Sigmoid colon (tissue), 7 donors: ENCODE data around the gene AHNAK. TPM values are rescaled to one million over a fixed set of nuclear protein-coding genes. Genes with fewer than 3 reads are reported as not detected.
A peak's percentile ranks its signal among the peaks of the same experiment; 100 is the strongest.

Source experiments
- DNase-seq: peaks from one replicate; pipeline ENCODE4 v3.0.0-alpha.2; 2019
- H3K27ac ChIP-seq, 4 donors: fragments of 200-600 bp; sonication (generic); one replicate each; pipeline ENCODE4 v1.5.1; 2016 to 2019; ENCODE audit warnings: mild to moderate bottlenecking in 1 of 4
- H3K27me3 ChIP-seq, 3 donors: fragments of 200-600 bp; sonication (generic); one replicate each; pipeline ENCODE4 v1.5.1; 2019; ENCODE audit warnings: mild to moderate bottlenecking in 1 of 3
- H3K36me3 ChIP-seq, 4 donors: fragments of 200-600 bp; sonication (generic); one replicate each; pipeline ENCODE4 v1.5.1; 2016 to 2019
- H3K4me1 ChIP-seq, 4 donors: fragments of 200-600 bp; sonication (generic); one replicate each; pipeline ENCODE4 v1.5.1; 2017 to 2019
- H3K4me3 ChIP-seq, 4 donors: fragments of 200-600 bp; sonication (generic); one replicate each; pipeline ENCODE4 v1.5.1; 2017 to 2019; ENCODE audit warnings: mild to moderate bottlenecking in 2 of 4, moderate library complexity in 1 of 4
- H3K9me3 ChIP-seq, 4 donors: fragments of 200-600 bp in 3 of 4; sonication (generic) in 3 of 4; one replicate each; pipeline versions ENCODE4 v1.5.1 to v1.6.1; 2013 to 2019
- CTCF ChIP-seq, 4 experiments: fragments of 450-650 bp in 3 of 4; fragments of 200-600 bp in 1 of 4; IDR thresholded peaks; one replicate each; pipeline ENCODE4 v1.5.1; 2016 to 2019; ENCODE audit warnings: antibody characterized with exemption in 4 of 4, mild to moderate bottlenecking in 3 of 4, moderate library complexity in 2 of 4
- EP300 ChIP-seq, 4 donors: sonication (generic); formaldehyde crosslinking; IDR thresholded peaks; one replicate each; pipeline ENCODE4 v1.6.1; 2017; ENCODE audit warnings: antibody characterized with exemption in 4 of 4
- POLR2A ChIP-seq, 2 donors: fragments of 450-650 bp; IDR thresholded peaks; one replicate each; pipeline ENCODE4 v1.6.1; 2016; ENCODE audit warnings: antibody characterized with exemption in 2 of 2, mild to moderate bottlenecking in 2 of 2, moderate library complexity in 2 of 2
- POLR2AphosphoS5 ChIP-seq, 4 donors: sonication (generic); formaldehyde crosslinking; IDR thresholded peaks; one replicate each; pipeline ENCODE4 v1.6.1; 2017; ENCODE audit warnings: antibody characterized with exemption in 4 of 4
- WGBS, 2 donors: extraction: QIAGEN DNeasy Blood & Tissue Kit; methylation state at CpG; one replicate each; pipeline ENCODE4 v1.1.7; 2013; 5-methylcytosine and 5-hydroxymethylcytosine counted together
- intact Hi-C: fragments of 100-400 bp; cut with DNase I; formaldehyde crosslinking; loops from one replicate; pipeline ENCODE4 v1.15.1; 2023
- polyA plus RNA-seq, 3 donors: library from polyadenylated mRNA; stranded (reverse); fragments of 200-250 nt; gene quantifications; one replicate each; pipeline ENCODE4 v1.2.3, GENCODE V29; 2013
- total RNA-seq, 4 donors: library from RNA; depleted of rRNA; stranded (reverse); fragments of >200 nt; gene quantifications; one replicate each; pipeline ENCODE4 v1.1.0, GENCODE V29; 2016
- donor health status: healthy with polysubstance abuse.
- donor health status: Bipolar disorder and iron deficiency.
- donor health status: healthy.

AHNAK gene
- total and polyA plus RNA-seq, 7 donors = 82.3 to 1,294 (median 751) TPM

- H3K27ac ChIP-seq = peak overlapping the region; percentile 77 to 85 (median 81)
Observed at GRCh38 chr11:62432695-62433094, 113.9 kb downstream of the AHNAK start.

GRCh38 chr11:62431171-62431901 is 115.3 kb downstream of the AHNAK start:
- Histone ChIP-seq H3K27ac (peak overlapping the region; percentile 77 to 85 (median 81)), H3K36me3 (no peaks in the 10 kb centered on the region), H3K27me3 (no peaks in the 10 kb centered on the region), H3K4me1 (peaks cover 0 to 100% (median 94%) of the 10 kb centered on the region in 4 donors), H3K4me3 (no peak overlapping the region), H3K9me3 (no peaks in the 10 kb centered on the region)
- intact Hi-C loops = loop anchor here (5.0 kb wide), 1 partner anchor 41 kb away; no protein-coding TSS in a partner anchor
- DNase-seq = no peak
- TF ChIP-seq POLR2A (IDR thresholded peaks at IDR 0.05) = no peak
- peak in 1 of 4 donors; percentile 18 for TF ChIP-seq POLR2AphosphoS5 (IDR thresholded peaks at IDR 0.05)
- WGBS, 2 donors = 73% methylated on average over 11 of the region's 11 CpGs

More at GRCh38 chr11:62432695-62433094, 113.9 kb downstream of the AHNAK start:
- intact Hi-C loops = loop anchor here (2.0 to 5.0 kb wide), 2 partner anchors 40 to 76 kb away; no protein-coding TSS in a partner anchor
- no peak for TF ChIP-seq POLR2A (IDR thresholded peaks at IDR 0.05)
- no peak for TF ChIP-seq POLR2AphosphoS5 (IDR thresholded peaks at IDR 0.05)
- TF ChIP-seq CTCF (IDR thresholded peaks at IDR 0.05) = no peak
- TF ChIP-seq EP300 (IDR thresholded peaks at IDR 0.05) = no peak
- Histone ChIP-seq H3K36me3 (no peaks in the 10 kb centered on the region), H3K27me3 (no peaks in the 10 kb centered on the region), H3K9me3 (no peaks in the 10 kb centered on the region), H3K4me1 (peaks cover 0 to 88% (median 81%) of the 10 kb centered on the region in 4 donors), H3K4me3 (no peak overlapping the region)
- 28 to 71% methylated on average over 9 of the region's 9 CpGs for WGBS, 2 donors
- no peak for DNase-seq

GRCh38 chr11:62430425-62430824 is 116.2 kb downstream of the AHNAK start:
- Histone ChIP-seq H3K4me1 (peaks cover 0 to 97% (median 89%) of the 10 kb centered on the region in 4 donors), H3K27me3 (no peaks in the 10 kb centered on the region), H3K27ac (peak overlapping the region; percentile 77 to 85 (median 81)), H3K4me3 (no peak overlapping the region), H3K36me3 (no peaks in the 10 kb centered on the region), H3K9me3 (no peaks in the 10 kb centered on the region)
- no peak for DNase-seq
- intact Hi-C loops = loop anchor here (5.0 kb wide), 1 partner anchor 42 kb away; no protein-coding TSS in a partner anchor
- TF ChIP-seq POLR2A (IDR thresholded peaks at IDR 0.05) (no peak), CTCF (IDR thresholded peaks at IDR 0.05) (no peak), EP300 (IDR thresholded peaks at IDR 0.05) (no peak)
- 73 to 76% methylated on average over 3 of the region's 3 CpGs for WGBS, 2 donors

GRCh38 chr11:62428871-62429560 is 117.6 kb downstream of the AHNAK start:
- intact Hi-C loops = no loop called here
- 79 to 84% methylated on average over 8 of the region's 8 CpGs for WGBS, 2 donors

More at GRCh38 chr11:62428871-62429560, 117.6 kb downstream of the AHNAK start:
- DNase-seq = no peak
- no peaks in the 10 kb centered on the region for H3K9me3 ChIP-seq
- peak overlapping the region in 3 of 4 donors; percentile 77 to 81 (median 81) for H3K27ac ChIP-seq
- H3K4me1 ChIP-seq = peaks cover 0 to 97% (median 91%) of the 10 kb centered on the region in 4 donors
- H3K4me3 ChIP-seq = no peak overlapping the region
- no peaks in the 10 kb centered on the region for H3K36me3 ChIP-seq
- TF ChIP-seq POLR2AphosphoS5 (IDR thresholded peaks at IDR 0.05) (no peak), CTCF (IDR thresholded peaks at IDR 0.05) (no peak), POLR2A (IDR thresholded peaks at IDR 0.05) (no peak), EP300 (IDR thresholded peaks at IDR 0.05) (no peak)
- no peaks in the 10 kb centered on the region for H3K27me3 ChIP-seq
